ENCODE results near the gene HOXA3.

The HOXA3 gene

GRCh38 chr7:27129729-27130539, 22.4 kb downstream of the HOXA3 start:
- TF ChIP-seq TOX (CRISPR knock-in tag; IDR thresholded peaks at IDR 0.05; ENCODE audit: borderline replicate concordance) (no peak), ISL1 (CRISPR knock-in tag; IDR thresholded peaks at IDR 0.05) (no peak), TCF4 (CRISPR knock-in tag; IDR thresholded peaks at IDR 0.05; ENCODE audit: borderline replicate concordance) (no peak), ZFP30 (CRISPR knock-in tag; IDR thresholded peaks at IDR 0.05) (no peak), OSR1 (CRISPR knock-in tag; IDR thresholded peaks at IDR 0.05) (no peak), CSDC2 (CRISPR knock-in tag; IDR thresholded peaks at IDR 0.05) (no peak), ZNF70 (CRISPR knock-in tag; IDR thresholded peaks at IDR 0.05) (no peak), ZNF8 (CRISPR knock-in tag; IDR thresholded peaks at IDR 0.05) (no peak), CSRNP3 (CRISPR knock-in tag; IDR thresholded peaks at IDR 0.05) (no peak), ARNTL (CRISPR knock-in tag; IDR thresholded peaks at IDR 0.05; ENCODE audit: borderline replicate concordance, low read depth) (no peak), GLIS3 (CRISPR knock-in tag; IDR thresholded peaks at IDR 0.05) (no peak), ZC3H10 (CRISPR knock-in tag; IDR thresholded peaks at IDR 0.05) (no peak), ZFP3 (CRISPR knock-in tag; IDR thresholded peaks at IDR 0.05) (no peak), POU6F1 (CRISPR knock-in tag; IDR thresholded peaks at IDR 0.05; ENCODE audit: borderline replicate concordance, low read depth) (no peak), PPARA (CRISPR knock-in tag; IDR thresholded peaks at IDR 0.05; ENCODE audit: borderline replicate concordance) (no peak), ESRRG (CRISPR knock-in tag; IDR thresholded peaks at IDR 0.05) (no peak), SNAI2 (CRISPR knock-in tag; IDR thresholded peaks at IDR 0.05) (no peak)
- TF ChIP-seq, protein P1, sequence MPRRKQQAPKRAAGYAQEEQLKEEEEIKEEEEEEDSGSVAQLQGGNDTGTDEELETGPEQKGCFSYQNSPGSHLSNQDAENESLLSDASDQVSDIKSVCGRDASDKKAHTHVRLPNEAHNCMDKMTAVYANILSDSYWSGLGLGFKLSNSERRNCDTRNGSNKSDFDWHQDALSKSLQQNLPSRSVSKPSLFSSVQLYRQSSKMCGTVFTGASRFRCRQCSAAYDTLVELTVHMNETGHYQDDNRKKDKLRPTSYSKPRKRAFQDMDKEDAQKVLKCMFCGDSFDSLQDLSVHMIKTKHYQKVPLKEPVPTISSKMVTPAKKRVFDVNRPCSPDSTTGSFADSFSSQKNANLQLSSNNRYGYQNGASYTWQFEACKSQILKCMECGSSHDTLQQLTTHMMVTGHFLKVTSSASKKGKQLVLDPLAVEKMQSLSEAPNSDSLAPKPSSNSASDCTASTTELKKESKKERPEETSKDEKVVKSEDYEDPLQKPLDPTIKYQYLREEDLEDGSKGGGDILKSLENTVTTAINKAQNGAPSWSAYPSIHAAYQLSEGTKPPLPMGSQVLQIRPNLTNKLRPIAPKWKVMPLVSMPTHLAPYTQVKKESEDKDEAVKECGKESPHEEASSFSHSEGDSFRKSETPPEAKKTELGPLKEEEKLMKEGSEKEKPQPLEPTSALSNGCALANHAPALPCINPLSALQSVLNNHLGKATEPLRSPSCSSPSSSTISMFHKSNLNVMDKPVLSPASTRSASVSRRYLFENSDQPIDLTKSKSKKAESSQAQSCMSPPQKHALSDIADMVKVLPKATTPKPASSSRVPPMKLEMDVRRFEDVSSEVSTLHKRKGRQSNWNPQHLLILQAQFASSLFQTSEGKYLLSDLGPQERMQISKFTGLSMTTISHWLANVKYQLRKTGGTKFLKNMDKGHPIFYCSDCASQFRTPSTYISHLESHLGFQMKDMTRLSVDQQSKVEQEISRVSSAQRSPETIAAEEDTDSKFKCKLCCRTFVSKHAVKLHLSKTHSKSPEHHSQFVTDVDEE (CRISPR knock-in tag; IDR thresholded peaks at IDR 0.05): no peak
- TF ChIP-seq, protein P2, sequence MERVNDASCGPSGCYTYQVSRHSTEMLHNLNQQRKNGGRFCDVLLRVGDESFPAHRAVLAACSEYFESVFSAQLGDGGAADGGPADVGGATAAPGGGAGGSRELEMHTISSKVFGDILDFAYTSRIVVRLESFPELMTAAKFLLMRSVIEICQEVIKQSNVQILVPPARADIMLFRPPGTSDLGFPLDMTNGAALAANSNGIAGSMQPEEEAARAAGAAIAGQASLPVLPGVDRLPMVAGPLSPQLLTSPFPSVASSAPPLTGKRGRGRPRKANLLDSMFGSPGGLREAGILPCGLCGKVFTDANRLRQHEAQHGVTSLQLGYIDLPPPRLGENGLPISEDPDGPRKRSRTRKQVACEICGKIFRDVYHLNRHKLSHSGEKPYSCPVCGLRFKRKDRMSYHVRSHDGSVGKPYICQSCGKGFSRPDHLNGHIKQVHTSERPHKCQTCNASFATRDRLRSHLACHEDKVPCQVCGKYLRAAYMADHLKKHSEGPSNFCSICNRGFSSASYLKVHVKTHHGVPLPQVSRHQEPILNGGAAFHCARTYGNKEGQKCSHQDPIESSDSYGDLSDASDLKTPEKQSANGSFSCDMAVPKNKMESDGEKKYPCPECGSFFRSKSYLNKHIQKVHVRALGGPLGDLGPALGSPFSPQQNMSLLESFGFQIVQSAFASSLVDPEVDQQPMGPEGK (CRISPR knock-in tag; IDR thresholded peaks at IDR 0.05; ENCODE audit: borderline replicate concordance): no peak
- TF ChIP-seq, protein P3, sequence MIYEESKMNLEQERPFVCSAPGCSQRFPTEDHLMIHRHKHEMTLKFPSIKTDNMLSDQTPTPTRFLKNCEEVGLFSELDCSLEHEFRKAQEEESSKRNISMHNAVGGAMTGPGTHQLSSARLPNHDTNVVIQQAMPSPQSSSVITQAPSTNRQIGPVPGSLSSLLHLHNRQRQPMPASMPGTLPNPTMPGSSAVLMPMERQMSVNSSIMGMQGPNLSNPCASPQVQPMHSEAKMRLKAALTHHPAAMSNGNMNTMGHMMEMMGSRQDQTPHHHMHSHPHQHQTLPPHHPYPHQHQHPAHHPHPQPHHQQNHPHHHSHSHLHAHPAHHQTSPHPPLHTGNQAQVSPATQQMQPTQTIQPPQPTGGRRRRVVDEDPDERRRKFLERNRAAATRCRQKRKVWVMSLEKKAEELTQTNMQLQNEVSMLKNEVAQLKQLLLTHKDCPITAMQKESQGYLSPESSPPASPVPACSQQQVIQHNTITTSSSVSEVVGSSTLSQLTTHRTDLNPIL (CRISPR knock-in tag; IDR thresholded peaks at IDR 0.05; ENCODE audit: low read depth): no peak
- ATAC-seq: no peak

- no peak for ATAC-seq
- TF ChIP-seq ZNF70 (CRISPR knock-in tag; IDR thresholded peaks at IDR 0.05) (no peak), GLIS3 (CRISPR knock-in tag; IDR thresholded peaks at IDR 0.05) (no peak), SNAI2 (CRISPR knock-in tag; IDR thresholded peaks at IDR 0.05) (no peak), BACH2 (CRISPR knock-in tag; IDR thresholded peaks at IDR 0.05; ENCODE audit: borderline replicate concordance) (no peak), ZC3H10 (CRISPR knock-in tag; IDR thresholded peaks at IDR 0.05) (no peak), CSRNP3 (CRISPR knock-in tag; IDR thresholded peaks at IDR 0.05) (no peak), ARNTL (CRISPR knock-in tag; IDR thresholded peaks at IDR 0.05; ENCODE audit: borderline replicate concordance, low read depth) (no peak), RARB (CRISPR knock-in tag; IDR thresholded peaks at IDR 0.05) (no peak), TOX (CRISPR knock-in tag; IDR thresholded peaks at IDR 0.05; ENCODE audit: borderline replicate concordance) (no peak), ISL1 (CRISPR knock-in tag; IDR thresholded peaks at IDR 0.05) (no peak), TCF4 (CRISPR knock-in tag; IDR thresholded peaks at IDR 0.05; ENCODE audit: borderline replicate concordance) (no peak)
- TF ChIP-seq, protein P1 (CRISPR knock-in tag; IDR thresholded peaks at IDR 0.05): no peak
These were observed 23.3 kb downstream of the HOXA3 start for GRCh38 chr7:27128776-27129728.
